MM.1S (cell line): Measurements from ENCODE around the gene KRTAP10-6.

ENCODE experiments used
- DNase-seq: peaks from one replicate; pipeline ENCODE4 v3.0.0-alpha.2; 2015
- H2AFZ ChIP-seq: fragments of 300-600 bp; sonication (generic); 2 replicates; pipeline ENCODE4 v1.6.0; 2016; ENCODE audit warnings: antibody characterized with exemption, low read length
- H3F3A ChIP-seq: fragments of 300-600 bp; sonication (generic); 2 replicates; pipeline ENCODE4 v1.6.1; 2016; ENCODE audit warnings: mild to moderate bottlenecking, antibody characterized with exemption, low read length, moderate library complexity, mixed read lengths; ENCODE audit not compliant: insufficient read depth
- H3K27ac ChIP-seq: fragments of 300-600 bp; sonication (generic); 2 replicates; pipeline ENCODE4 v1.5.1; 2016; ENCODE audit warnings: mild to moderate bottlenecking, low read length
- H3K27me3 ChIP-seq: fragments of 300-600 bp; sonication (generic); replicated peaks from 2 replicates; pipeline ENCODE4 v1.6.0; 2016; ENCODE audit warnings: low read length; ENCODE audit not compliant: insufficient read depth
- H3K36me3 ChIP-seq: fragments of 300-600 bp; sonication (generic); replicated peaks from 2 replicates; pipeline ENCODE4 v1.6.1; 2016; ENCODE audit warnings: mild to moderate bottlenecking, low read length, mixed read lengths; ENCODE audit not compliant: insufficient read depth
- H3K4me1 ChIP-seq: fragments of 300-600 bp; sonication (generic); 2 replicates; pipeline ENCODE4 v1.6.1; 2016; ENCODE audit warnings: low read length, mixed read lengths
- H3K4me2 ChIP-seq: fragments of 300-600 bp; sonication (generic); 2 replicates; pipeline ENCODE4 v1.6.0; 2016; ENCODE audit warnings: low read depth, low read length
- H3K4me3 ChIP-seq: fragments of 300-600 bp; sonication (generic); 2 replicates; pipeline ENCODE4 v1.5.1; 2016; ENCODE audit warnings: low read length, mixed read lengths
- H3K79me2 ChIP-seq: fragments of 300-600 bp; sonication (generic); 2 replicates; pipeline ENCODE4 v1.6.1; 2016; ENCODE audit warnings: mixed run types, low read length, mixed read lengths
- H3K9ac ChIP-seq: fragments of 300-600 bp; sonication (generic); 2 replicates; pipeline ENCODE4 v1.6.1; 2016; ENCODE audit warnings: low read length, mixed read lengths
- H3K9me2 ChIP-seq: fragments of 300-600 bp; sonication (generic); replicated peaks from 2 replicates; pipeline ENCODE4 v1.6.1; 2016; ENCODE audit warnings: mild to moderate bottlenecking, low read length, mixed read lengths; ENCODE audit not compliant: insufficient read depth
- H3K9me3 ChIP-seq: fragments of 300-600 bp; sonication (generic); replicated peaks from 2 replicates; pipeline ENCODE4 v1.6.1; 2016; ENCODE audit warnings: mild to moderate bottlenecking, low read length, mixed read lengths; ENCODE audit not compliant: insufficient read depth
- H4K20me1 ChIP-seq: fragments of 300-600 bp; sonication (generic); 2 replicates; pipeline ENCODE4 v1.6.1; 2016; ENCODE audit warnings: mild to moderate bottlenecking, low read length, moderate library complexity, mixed read lengths; ENCODE audit not compliant: insufficient read depth
- CTCF ChIP-seq: fragments of 300-600 bp; sonication (generic); IDR thresholded peaks from 2 replicates; pipeline ENCODE4 v1.5.1; 2016; ENCODE audit warnings: antibody characterized with exemption, low read length, mixed read lengths
- EZH2 ChIP-seq: fragments of 300-600 bp; sonication (generic); optimal IDR thresholded peaks from 2 replicates; pipeline ENCODE3; 2017; ENCODE audit warnings: low read depth, mild to moderate bottlenecking, antibody characterized with exemption, low read length, mixed read lengths
- EZH2phosphoT487 ChIP-seq: fragments of 300-600 bp; sonication (generic); IDR thresholded peaks from 2 replicates; pipeline ENCODE4 v1.6.1; 2018; ENCODE audit warnings: antibody characterized with exemption, low read length

The KRTAP10-6 gene

GRCh38 chr21:44614961-44615391, 22.7 kb upstream of the KRTAP10-6 start:
- Histone ChIP-seq H3K9me3 (no peaks in the 10 kb centered on the region), H3K4me1 (no peaks in the 10 kb centered on the region), H3K36me3 (no peaks in the 10 kb centered on the region), H4K20me1 (no peaks in the 10 kb centered on the region), H3K4me3 (no peak overlapping the region), H3K79me2 (no peaks in the 10 kb centered on the region), H2AFZ (no peak overlapping the region), H3K9ac (no peak overlapping the region), H3K27ac (no peak overlapping the region), H3K27me3 (peaks cover 85% of the 10 kb centered on the region), H3K9me2 (no peaks in the 10 kb centered on the region), H3F3A (no peaks in the 10 kb centered on the region), H3K4me2 (no peak overlapping the region)
- no peak for DNase-seq
- TF ChIP-seq EZH2phosphoT487 (no peak), EZH2 (no peak), CTCF (no peak)

DNA sequence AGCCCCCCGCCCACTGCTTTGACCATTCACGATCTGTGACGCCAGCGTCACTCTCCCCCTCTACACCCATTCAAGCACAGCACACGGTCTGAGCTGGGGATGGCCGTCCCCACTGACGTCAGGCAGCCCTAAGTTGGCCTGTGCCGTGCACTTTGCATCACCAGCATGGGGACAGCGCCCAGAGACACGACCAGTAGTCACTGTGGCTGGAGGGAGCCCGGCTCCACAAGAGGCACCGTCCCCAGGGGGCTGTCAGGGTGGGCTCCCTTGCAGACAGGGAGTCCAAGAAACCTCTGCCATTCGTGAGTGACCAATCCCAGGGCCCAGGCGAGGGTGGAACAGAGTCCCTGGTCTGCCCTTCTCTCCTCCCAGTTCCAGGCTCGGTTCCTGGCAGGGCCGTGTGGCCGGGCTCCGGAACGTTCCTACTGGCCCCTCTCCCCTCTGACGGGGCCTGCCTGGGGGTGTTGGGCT, 21.9 kb upstream of the KRTAP10-6 start:
- Histone ChIP-seq H2AFZ (no peak overlapping the region), H3K4me1 (no peaks in the 10 kb centered on the region), H3K9me3 (no peaks in the 10 kb centered on the region)

GRCh38 chr21:44613386-44614155, 21.3 kb upstream of the KRTAP10-6 start:
- no peak overlapping the region for H3K27ac ChIP-seq
- H2AFZ ChIP-seq, result no peak overlapping the region
- TF ChIP-seq EZH2 (no peak), EZH2phosphoT487 (no peak), CTCF (no peak)
- no peaks in the 10 kb centered on the region for H3K36me3 ChIP-seq
- no peak overlapping the region for H3K9ac ChIP-seq
- H3K9me2 ChIP-seq, result no peaks in the 10 kb centered on the region
- no peaks in the 10 kb centered on the region for H3K4me1 ChIP-seq
- no peaks in the 10 kb centered on the region for H3F3A ChIP-seq
- H3K27me3 ChIP-seq, result peaks cover 85% of the 10 kb centered on the region
- no peaks in the 10 kb centered on the region for H4K20me1 ChIP-seq
- DNase-seq, result no peak
- H3K4me2 ChIP-seq, result no peak overlapping the region
- no peaks in the 10 kb centered on the region for H3K79me2 ChIP-seq
- no peaks in the 10 kb centered on the region for H3K9me3 ChIP-seq
- no peak overlapping the region for H3K4me3 ChIP-seq

More for the DNA sequence above, 21.9 kb upstream of the KRTAP10-6 start:
- Histone ChIP-seq H3K79me2 (no peaks in the 10 kb centered on the region), H3K4me2 (no peak overlapping the region), H3K27me3 (peaks cover 85% of the 10 kb centered on the region), H3K9ac (no peak overlapping the region), H4K20me1 (no peaks in the 10 kb centered on the region), H3K4me3 (no peak overlapping the region), H3K36me3 (no peaks in the 10 kb centered on the region), H3K9me2 (no peaks in the 10 kb centered on the region), H3K27ac (no peak overlapping the region), H3F3A (no peaks in the 10 kb centered on the region)
- TF ChIP-seq CTCF, result no peak
- TF ChIP-seq EZH2, result no peak
- no peak for TF ChIP-seq EZH2phosphoT487
- no peak for DNase-seq
